ENCODE data around the gene ITGA5. TPM values are rescaled to one million over a fixed set of nuclear protein-coding genes. Genes with fewer than 3 reads are reported as not detected.
A peak's percentile ranks its signal among the peaks of the same experiment; 100 is the strongest.
"Not testable (repeated sequence)": the region's sequence is repeated elsewhere in the genome, so short reads cannot be mapped to it uniquely, and the experiment has no call there.

The ITGA5 gene
- total and polyA plus RNA-seq, 12 donors: 31.9 to 154 (median 48.8) TPM

DNA sequence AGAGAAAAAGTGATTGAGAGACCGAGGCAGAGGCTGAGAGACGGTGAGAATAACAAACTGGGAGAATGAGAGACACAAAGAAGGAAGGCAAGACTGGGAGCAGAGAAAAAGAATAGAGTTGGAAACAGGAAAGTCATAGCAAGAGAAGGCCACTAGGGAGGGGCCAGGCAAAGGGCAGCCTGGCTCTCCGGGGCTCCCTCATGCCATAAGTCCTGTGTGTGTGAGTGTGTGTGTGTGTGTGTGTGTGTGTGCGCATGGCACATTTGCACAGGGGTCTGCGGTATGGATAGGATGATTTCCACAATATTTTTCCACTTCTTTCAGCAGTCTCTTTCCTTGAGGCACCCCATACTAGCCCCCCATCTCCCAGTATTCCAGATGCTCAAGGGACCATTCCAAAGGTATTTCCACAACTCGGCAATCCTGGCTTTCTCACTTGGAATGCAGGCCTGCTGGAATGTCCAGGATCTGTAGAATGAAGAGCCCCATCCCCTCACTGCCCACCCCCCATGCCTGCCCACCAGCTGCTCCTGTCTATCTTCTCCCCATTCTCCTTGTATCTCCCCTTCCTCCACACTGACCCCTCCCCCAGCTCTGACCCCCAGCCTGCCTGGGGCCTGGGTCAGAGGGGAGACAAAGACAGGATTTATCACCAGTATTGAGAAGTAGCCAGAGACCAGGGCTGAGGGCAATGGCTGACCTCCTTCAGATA, 63.8 kb downstream of the ITGA5 start:
- Histone ChIP-seq H3K36me3 (peaks cover 0 to 21% (median 8%) of the 10 kb centered on the region in 9 donors), H3K4me3 (no peak overlapping the region), H3K27ac (no peak overlapping the region), H3K4me1 (peaks cover 4 to 59% (median 33%) of the 10 kb centered on the region in 9 donors), H3K27me3 (no peaks in the 10 kb centered on the region), H3K9me3 (no peaks in the 10 kb centered on the region)
- no peak for DNase-seq
- TF ChIP-seq, protein P1, sequence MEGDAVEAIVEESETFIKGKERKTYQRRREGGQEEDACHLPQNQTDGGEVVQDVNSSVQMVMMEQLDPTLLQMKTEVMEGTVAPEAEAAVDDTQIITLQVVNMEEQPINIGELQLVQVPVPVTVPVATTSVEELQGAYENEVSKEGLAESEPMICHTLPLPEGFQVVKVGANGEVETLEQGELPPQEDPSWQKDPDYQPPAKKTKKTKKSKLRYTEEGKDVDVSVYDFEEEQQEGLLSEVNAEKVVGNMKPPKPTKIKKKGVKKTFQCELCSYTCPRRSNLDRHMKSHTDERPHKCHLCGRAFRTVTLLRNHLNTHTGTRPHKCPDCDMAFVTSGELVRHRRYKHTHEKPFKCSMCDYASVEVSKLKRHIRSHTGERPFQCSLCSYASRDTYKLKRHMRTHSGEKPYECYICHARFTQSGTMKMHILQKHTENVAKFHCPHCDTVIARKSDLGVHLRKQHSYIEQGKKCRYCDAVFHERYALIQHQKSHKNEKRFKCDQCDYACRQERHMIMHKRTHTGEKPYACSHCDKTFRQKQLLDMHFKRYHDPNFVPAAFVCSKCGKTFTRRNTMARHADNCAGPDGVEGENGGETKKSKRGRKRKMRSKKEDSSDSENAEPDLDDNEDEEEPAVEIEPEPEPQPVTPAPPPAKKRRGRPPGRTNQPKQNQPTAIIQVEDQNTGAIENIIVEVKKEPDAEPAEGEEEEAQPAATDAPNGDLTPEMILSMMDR (IDR thresholded peaks at IDR 0.05): no peak
- WGBS, 2 donors: 64 to 68% methylated on average over 6 of the region's 6 CpGs
- no peak for ATAC-seq
- intact Hi-C loops (cut with DNase I): loop anchor here in 1 of 10 donors (10.0 kb wide), 1 partner anchor 340 kb away; no protein-coding TSS in a partner anchor

DNA sequence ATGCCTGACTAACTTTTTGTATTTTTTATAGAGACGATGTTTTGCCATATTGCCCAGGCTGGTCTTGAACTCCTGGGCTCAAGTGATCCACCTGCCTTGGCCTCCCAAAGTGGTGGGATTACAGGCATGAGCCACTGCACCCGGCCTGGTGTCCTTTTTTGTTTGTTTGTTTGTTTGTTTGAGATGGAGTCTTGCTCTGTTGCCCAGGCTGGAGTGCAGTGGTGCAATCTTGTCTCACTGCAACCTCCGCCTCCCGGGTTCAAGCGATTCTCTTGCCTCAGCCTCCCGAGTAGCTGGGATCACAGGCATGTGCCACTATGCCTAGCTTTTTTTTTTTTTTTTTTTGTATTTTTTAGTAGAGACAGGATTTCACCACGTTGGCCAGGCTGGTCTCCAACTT, 64.8 kb downstream of the ITGA5 start:
- not testable (repeated sequence) for H3K27me3 ChIP-seq, H3K27ac ChIP-seq, H3K4me3 ChIP-seq, H3K9me3 ChIP-seq, DNase-seq, ATAC-seq
- intact Hi-C loops (cut with DNase I): loop anchor here in 1 of 10 donors (10.0 kb wide), 1 partner anchor 339 kb away; no protein-coding TSS in a partner anchor
- WGBS, 2 donors: 84 to 88% methylated on average over 7 of the region's 7 CpGs
- Histone ChIP-seq H3K36me3 (peaks cover 0 to 30% (median 17%) of the 10 kb centered on the region in 9 donors), H3K4me1 (peaks cover 4 to 53% (median 26%) of the 10 kb centered on the region in 9 donors)

DNA sequence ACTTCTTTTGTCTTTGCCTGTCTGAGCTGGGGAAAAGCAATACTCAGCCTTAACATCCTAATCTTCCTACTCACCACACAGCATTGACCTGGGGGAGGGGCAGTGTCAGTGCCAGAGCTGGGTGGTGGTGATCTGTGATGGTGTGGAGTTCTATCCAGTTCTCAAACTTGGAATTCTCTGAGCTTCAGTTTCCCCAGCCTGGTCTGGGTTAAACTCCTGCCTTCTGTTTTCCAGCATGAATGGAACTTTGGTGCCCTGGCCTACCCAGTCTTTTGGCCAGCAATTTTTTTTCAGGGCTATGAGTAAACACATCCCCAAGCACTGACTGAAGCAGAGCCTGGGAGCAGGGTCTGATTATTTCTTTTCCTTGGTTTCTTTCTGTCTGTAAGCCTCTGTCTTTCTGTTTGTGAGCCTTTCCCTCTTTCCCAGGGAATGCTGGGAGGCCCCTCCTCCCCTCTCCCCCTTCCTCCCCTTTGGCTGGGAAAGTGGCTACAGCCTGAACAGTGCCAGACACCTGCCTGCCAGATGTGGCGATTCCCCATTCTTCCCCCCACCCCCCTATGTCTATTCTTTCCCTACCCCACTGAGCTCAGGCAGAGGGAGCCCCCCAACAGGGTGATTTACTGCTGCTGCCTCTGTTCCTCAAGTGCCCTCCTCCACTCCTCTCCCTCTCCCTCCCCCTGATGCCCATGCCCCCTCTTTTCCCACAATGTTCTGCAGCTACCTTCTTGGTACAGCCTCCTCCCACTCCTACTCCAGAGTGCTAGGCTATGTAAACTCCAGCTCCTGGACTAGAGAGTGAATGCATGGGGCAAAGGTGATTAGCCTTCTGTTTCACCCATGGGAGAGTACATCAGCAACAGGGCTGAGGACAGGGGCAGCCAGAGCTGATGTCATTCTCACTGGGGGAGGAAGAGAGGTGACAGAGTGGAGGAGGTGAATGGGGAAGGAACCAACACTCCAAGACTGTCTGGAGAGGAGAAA, 65.9 kb downstream of the ITGA5 start:
- no peaks in the 10 kb centered on the region for H3K27me3 ChIP-seq
- ATAC-seq: peak; percentile 14 to 67 (median 52)
- no peak for DNase-seq
- WGBS, 2 donors: 0 to 36% methylated on average over 1 of the region's 1 CpG
- peak overlapping the region; percentile 32 to 86 (median 74) for H3K27ac ChIP-seq
- TF ChIP-seq, protein P1 (IDR thresholded peaks at IDR 0.05): no peak
- H3K4me1 ChIP-seq: peaks cover 3 to 47% (median 21%) of the 10 kb centered on the region in 9 donors
- H3K36me3 ChIP-seq: peaks cover 0 to 41% (median 28%) of the 10 kb centered on the region in 9 donors
- peak overlapping the region in 2 of 10 donors; percentile 47 to 49 for H3K4me3 ChIP-seq
- intact Hi-C loops (cut with DNase I): loop anchor here in 1 of 10 donors (10.0 kb wide), 1 partner anchor 338 kb away; no protein-coding TSS in a partner anchor
- no peaks in the 10 kb centered on the region for H3K9me3 ChIP-seq

DNA sequence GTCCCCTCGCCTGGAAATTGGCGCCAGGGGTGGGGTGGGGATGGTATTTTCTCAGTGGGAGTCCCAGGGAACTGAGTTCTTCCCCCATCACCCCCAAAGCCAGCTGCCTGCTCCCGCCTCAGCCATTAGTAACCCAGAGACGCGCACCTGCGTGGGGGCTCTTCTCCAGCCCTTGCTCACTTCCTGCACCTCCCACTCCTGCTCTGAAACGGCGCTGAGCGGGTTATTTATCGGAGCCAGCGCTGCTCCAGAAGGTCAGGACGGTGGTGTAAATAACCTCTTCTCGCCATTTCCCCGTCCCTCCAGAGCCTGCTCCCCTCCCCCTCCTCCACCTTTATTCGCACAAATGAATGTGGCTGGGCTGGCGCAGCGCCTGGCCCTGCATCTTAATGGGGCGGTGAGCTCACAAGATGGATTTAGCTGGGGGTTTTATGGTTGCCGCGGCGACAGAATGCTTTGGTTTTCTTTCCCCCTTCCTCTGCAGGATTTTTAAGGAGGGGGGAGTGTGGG, 67.0 kb downstream of the ITGA5 start:
- H3K36me3 ChIP-seq: peaks cover 0 to 52% (median 38%) of the 10 kb centered on the region in 9 donors
- H3K4me1 ChIP-seq: peaks cover 0 to 38% (median 17%) of the 10 kb centered on the region in 9 donors
- peak; percentile 22 to 90 (median 79) for ATAC-seq
- peak; percentile 48 to 65 for DNase-seq
- H3K27me3 ChIP-seq: no peaks in the 10 kb centered on the region
- peak overlapping the region in 8 of 10 donors; percentile 2 to 51 (median 36) for H3K4me3 ChIP-seq
- no peaks in the 10 kb centered on the region for H3K9me3 ChIP-seq
- H3K27ac ChIP-seq: peak overlapping the region; percentile 32 to 86 (median 74)
- 16 to 35% methylated on average over 21 of the region's 21 CpGs for WGBS, 2 donors
- intact Hi-C loops (cut with DNase I): loop anchor here in 1 of 10 donors (10.0 kb wide), 1 partner anchor 337 kb away; no protein-coding TSS in a partner anchor
- TF ChIP-seq, protein P1 (IDR thresholded peaks at IDR 0.05): no peak

Data from heart right ventricle (tissue), 16 donors.